Common myeloid progenitor, CD34-positive (primary cell): Measurements from ENCODE around the gene MORC3.

Source experiments
- CTCF ChIA-PET: fragments of 350-600 bp; sonication (Branson Sonifier 250); formaldehyde crosslinking; loops from one replicate; lab custom pipeline; 2021; ENCODE audit warnings: antibody characterized with exemption; lab: Charles Lee
- POLR2A ChIA-PET: fragments of 350-600 bp; sonication (Branson Sonifier 250); formaldehyde crosslinking; loops from one replicate; lab custom pipeline; 2021; ENCODE audit warnings: antibody characterized with exemption; lab: Charles Lee
- DNase-seq, 3 donors: peaks; one replicate each; pipeline versions ENCODE4 v3.0.0 to v3.0.0-alpha.2; 2013
- H3K27ac ChIP-seq, 2 experiments: 1 replicate in 1 of 2; 2 replicates in 1 of 2; pipeline ENCODE4 v1.7.0; 2013; ENCODE audit warnings: inconsistent platforms in 2 of 2, low read length in 2 of 2, mild to moderate bottlenecking in 2 of 2, low read depth in 1 of 2, moderate library complexity in 1 of 2; ENCODE audit not compliant: severe bottlenecking in 2 of 2, insufficient read depth in 1 of 2, poor library complexity in 1 of 2
- H3K27me3 ChIP-seq, 5 experiments: replicated peaks in 2 of 5; 1 replicate in 3 of 5; 2 replicates in 2 of 5; pipeline versions ENCODE4 v1.6.1 to v1.7.0; 2013; ENCODE audit warnings: low read length in 4 of 5, mild to moderate bottlenecking in 2 of 5, moderate library complexity in 2 of 5, inconsistent platforms in 1 of 5; ENCODE audit not compliant: insufficient read depth in 5 of 5, control insufficient read depth in 4 of 5
- H3K36me3 ChIP-seq, 4 experiments: 1 replicate in 2 of 4; 2 replicates in 2 of 4; pipeline versions ENCODE4 v1.6.1 to v1.7.0; 2013; ENCODE audit warnings: low read length in 3 of 4, control low read depth in 1 of 4, mild to moderate bottlenecking in 1 of 4; ENCODE audit not compliant: control insufficient read depth in 4 of 4, insufficient read depth in 4 of 4
- H3K4me1 ChIP-seq, 4 experiments: 1 replicate in 3 of 4; 2 replicates in 1 of 4; pipeline versions ENCODE4 v1.6.1 to v1.7.1; 2013; ENCODE audit warnings: low read length in 3 of 4, mild to moderate bottlenecking in 3 of 4, control low read depth in 1 of 4, inconsistent platforms in 1 of 4, moderate library complexity in 1 of 4; ENCODE audit not compliant: control insufficient read depth in 4 of 4, insufficient read depth in 4 of 4; ENCODE audit errors: control extremely low read depth in 1 of 4
- H3K4me3 ChIP-seq, 7 experiments: 1 replicate in 4 of 7; 2 replicates in 3 of 7; pipeline versions ENCODE4 v1.5.1 to v1.7.0; 2013; ENCODE audit warnings: mild to moderate bottlenecking in 7 of 7, low read length in 6 of 7, moderate library complexity in 6 of 7, inconsistent platforms in 2 of 7, low read depth in 2 of 7, control low read depth in 1 of 7; ENCODE audit not compliant: insufficient read depth in 4 of 7, control insufficient read depth in 1 of 7; ENCODE audit errors: extremely low read depth in 1 of 7
- H3K9me3 ChIP-seq, 5 experiments: 1 replicate in 4 of 5; 2 replicates in 1 of 5; pipeline versions ENCODE4 v1.6.1 to v1.7.1; 2013; ENCODE audit warnings: low read length in 4 of 5, mild to moderate bottlenecking in 2 of 5, inconsistent platforms in 1 of 5, low read depth in 1 of 5, moderate library complexity in 1 of 5; ENCODE audit not compliant: control insufficient read depth in 4 of 5, insufficient read depth in 2 of 5; ENCODE audit errors: control extremely low read depth in 1 of 5
- WGBS: methylation state at CpG from one replicate; pipeline ENCODE4 v1.1.5; 2013; ENCODE audit not compliant: insufficient coverage; 5-methylcytosine and 5-hydroxymethylcytosine counted together

Gene MORC3

DNA sequence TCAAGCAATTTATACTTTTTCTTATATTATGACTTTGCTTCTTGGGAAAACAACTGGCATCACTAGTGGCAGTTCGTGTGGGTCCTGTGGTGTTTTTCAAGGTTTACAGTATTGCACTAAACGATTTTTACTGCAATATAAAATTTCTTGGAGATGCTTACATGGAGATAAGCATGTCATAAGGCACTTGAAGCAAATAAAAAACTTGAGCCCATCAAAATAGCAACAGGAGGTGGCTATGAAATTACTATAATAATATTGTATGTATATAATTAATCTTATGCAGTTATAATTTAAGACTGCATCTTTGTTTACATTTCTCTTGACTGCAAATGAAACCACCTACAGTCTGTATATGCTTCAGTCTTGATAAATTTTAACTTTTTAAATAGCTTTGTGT is 35.9 kb downstream of the MORC3 start:
- no peak for DNase-seq
- peaks cover 20 to 69% (median 41%) of the 10 kb centered on the region in 4 experiments for H3K36me3 ChIP-seq
- ChIA-PET CTCF (no interaction called here), POLR2A (no interaction called here)
- no peaks in the 10 kb centered on the region for H3K4me1 ChIP-seq
- no peaks in the 10 kb centered on the region for H3K27me3 ChIP-seq
- H3K27ac ChIP-seq: no peak overlapping the region
- H3K9me3 ChIP-seq: no peaks in the 10 kb centered on the region
- WGBS: 94% methylated on average over 2 of the region's 2 CpGs
- no peak overlapping the region for H3K4me3 ChIP-seq

DNA sequence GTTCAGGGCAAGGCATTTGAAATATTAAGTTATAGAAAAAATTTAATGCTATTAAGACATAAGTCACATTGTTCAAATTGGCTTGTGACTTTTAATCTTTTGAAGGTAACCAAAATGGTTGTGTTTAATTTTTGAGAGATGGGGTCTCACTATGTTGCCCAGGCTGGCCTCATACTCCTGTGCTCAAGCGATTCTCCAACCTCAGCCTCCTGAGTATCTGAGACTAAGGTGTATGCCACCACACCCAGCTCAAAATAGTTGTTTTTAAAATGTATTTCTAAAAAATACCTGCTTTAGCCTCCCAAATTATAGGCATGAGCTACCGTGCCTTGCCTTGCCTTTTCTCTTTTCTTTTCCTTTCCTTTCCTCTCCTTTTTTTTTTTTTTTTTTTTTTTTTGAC is 39.2 kb downstream of the MORC3 start:
- Histone ChIP-seq H3K27me3 (no peaks in the 10 kb centered on the region), H3K4me1 (no peaks in the 10 kb centered on the region), H3K9me3 (no peaks in the 10 kb centered on the region), H3K36me3 (peaks cover 23 to 73% (median 50%) of the 10 kb centered on the region in 4 experiments), H3K27ac (no peak overlapping the region), H3K4me3 (no peak overlapping the region)
- POLR2A ChIA-PET: interaction anchor here (0.6 kb wide), 1 partner anchor 38 kb away, joined by 5 read pairs; no protein-coding TSS in a partner anchor
- CTCF ChIA-PET: no interaction called here
- no peak for DNase-seq
- 100% methylated on average over 1 of the region's 2 CpGs for WGBS

DNA sequence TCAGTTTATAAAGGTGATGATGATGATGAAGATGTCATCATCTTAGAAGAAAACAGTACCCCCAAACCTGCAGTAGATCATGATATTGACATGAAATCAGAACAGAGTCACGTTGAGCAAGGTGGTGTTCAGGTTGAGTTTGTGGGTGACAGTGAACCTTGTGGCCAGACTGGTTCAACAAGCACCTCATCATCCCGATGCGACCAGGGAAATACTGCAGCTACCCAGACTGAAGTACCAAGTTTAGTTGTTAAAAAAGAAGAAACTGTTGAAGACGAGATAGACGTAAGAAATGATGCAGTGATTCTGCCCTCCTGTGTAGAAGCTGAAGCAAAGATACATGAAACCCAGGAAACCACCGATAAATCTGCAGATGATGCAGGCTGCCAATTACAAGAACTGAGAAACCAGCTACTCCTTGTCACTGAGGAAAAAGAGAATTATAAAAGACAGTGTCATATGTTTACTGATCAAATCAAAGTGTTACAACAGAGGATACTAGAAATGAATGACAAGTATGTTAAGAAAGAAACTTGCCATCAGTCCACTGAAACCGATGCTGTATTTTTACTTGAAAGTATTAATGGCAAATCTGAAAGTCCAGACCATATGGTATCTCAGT is 49.2 kb downstream of the MORC3 start:
- H3K27me3 ChIP-seq: no peaks in the 10 kb centered on the region
- ChIA-PET POLR2A (no interaction called here), CTCF (interaction anchor here (1.2 to 1.7 kb wide), 3 partner anchors 8 to 22 kb away, joined by 3 to 5 read pairs (median 3); no protein-coding TSS in a partner anchor)
- H3K9me3 ChIP-seq: no peaks in the 10 kb centered on the region
- H3K4me1 ChIP-seq: no peaks in the 10 kb centered on the region
- H3K36me3 ChIP-seq: peaks cover 36 to 86% (median 62%) of the 10 kb centered on the region in 4 experiments
- no peak overlapping the region for H3K27ac ChIP-seq
- no peak overlapping the region for H3K4me3 ChIP-seq
- no peak for DNase-seq
- 95% methylated on average over 6 of the region's 7 CpGs for WGBS

- ChIA-PET CTCF (interaction anchor here (1.4 kb wide), 1 partner anchor 8 kb away, joined by 3 read pairs; no protein-coding TSS in a partner anchor), POLR2A (no interaction called here)
- Histone ChIP-seq H3K4me3 (no peak overlapping the region), H3K27ac (no peak overlapping the region), H3K9me3 (no peaks in the 10 kb centered on the region), H3K36me3 (peaks cover 15 to 59% (median 43%) of the 10 kb centered on the region in 4 experiments), H3K4me1 (no peaks in the 10 kb centered on the region), H3K27me3 (no peaks in the 10 kb centered on the region)
- no peak for DNase-seq
Observed at GRCh38 chr21:36375994-36376393, 56.0 kb downstream of the MORC3 start.

GRCh38 chr21:36377391-36377842 is 57.4 kb downstream of the MORC3 start:
- ChIA-PET CTCF (interaction anchor here (1.4 kb wide), 1 partner anchor 9 kb away, joined by 3 read pairs; no protein-coding TSS in a partner anchor), POLR2A (no interaction called here)
- no peak for DNase-seq
- 95% methylated on average over 6 of the region's 7 CpGs for WGBS
- H3K4me1 ChIP-seq: no peaks in the 10 kb centered on the region
- H3K36me3 ChIP-seq: peaks cover 11 to 48% (median 34%) of the 10 kb centered on the region in 4 experiments
- no peaks in the 10 kb centered on the region for H3K27me3 ChIP-seq
- H3K9me3 ChIP-seq: no peaks in the 10 kb centered on the region
- H3K4me3 ChIP-seq: no peak overlapping the region
- H3K27ac ChIP-seq: no peak overlapping the region

GRCh38 chr21:36379251-36379650 is 59.3 kb downstream of the MORC3 start:
- no peaks in the 10 kb centered on the region for H3K4me1 ChIP-seq
- H3K9me3 ChIP-seq: no peaks in the 10 kb centered on the region
- CTCF ChIA-PET: interaction anchor here (1.3 kb wide), 1 partner anchor 10 kb away, joined by 5 read pairs; no protein-coding TSS in a partner anchor
- DNase-seq: no peak
- POLR2A ChIA-PET: no interaction called here
- no peaks in the 10 kb centered on the region for H3K27me3 ChIP-seq
- peaks cover 8 to 36% (median 26%) of the 10 kb centered on the region in 4 experiments for H3K36me3 ChIP-seq
- H3K27ac ChIP-seq: no peak overlapping the region
- no peak overlapping the region for H3K4me3 ChIP-seq
- WGBS: 100% methylated on average over 4 of the region's 6 CpGs

GRCh38 chr21:36381841-36382589 is 62.0 kb downstream of the MORC3 start:
- DNase-seq: no peak
- 100% methylated on average over 5 of the region's 9 CpGs for WGBS
- Histone ChIP-seq H3K27me3 (no peaks in the 10 kb centered on the region), H3K9me3 (no peaks in the 10 kb centered on the region), H3K36me3 (peaks cover 0 to 11% (median 11%) of the 10 kb centered on the region in 4 experiments), H3K4me1 (peaks cover 0 to 10% (median 4%) of the 10 kb centered on the region in 4 experiments), H3K4me3 (no peak overlapping the region), H3K27ac (no peak overlapping the region)
- ChIA-PET POLR2A (no interaction called here), CTCF (interaction anchor here (0.6 kb wide), 1 partner anchor 34 kb away, joined by 3 read pairs; no protein-coding TSS in a partner anchor)
